Upper lobe of left lung (tissue), 4 donors: ENCODE data around the gene GNB5.

ENCODE experiments used
- EP300 ChIP-seq, 4 donors: sonication (generic); formaldehyde crosslinking; IDR thresholded peaks; one replicate each; pipeline ENCODE4 v1.5.1; 2017; ENCODE audit warnings: antibody characterized with exemption in 4 of 4, control low read depth in 2 of 4
- POLR2A ChIP-seq, 4 donors: fragments of 450-650 bp; IDR thresholded peaks; one replicate each; pipeline ENCODE4 v1.5.1; 2016 to 2017; ENCODE audit warnings: antibody characterized with exemption in 4 of 4, mild to moderate bottlenecking in 2 of 4
- POLR2AphosphoS5 ChIP-seq, 2 donors: sonication (generic); formaldehyde crosslinking; IDR thresholded peaks; one replicate each; pipeline ENCODE4 v1.5.1; 2017; ENCODE audit warnings: antibody characterized with exemption in 2 of 2
- TF ChIP-seq, protein P1 (sequence below), 6 experiments: fragments of 450-650 bp in 4 of 6; fragments of 200-600 bp in 2 of 6; sonication (generic) in 2 of 6; IDR thresholded peaks; one replicate each; pipeline ENCODE4 v1.5.1; 2016 to 2019; ENCODE audit warnings: antibody characterized with exemption in 6 of 6

DNA sequence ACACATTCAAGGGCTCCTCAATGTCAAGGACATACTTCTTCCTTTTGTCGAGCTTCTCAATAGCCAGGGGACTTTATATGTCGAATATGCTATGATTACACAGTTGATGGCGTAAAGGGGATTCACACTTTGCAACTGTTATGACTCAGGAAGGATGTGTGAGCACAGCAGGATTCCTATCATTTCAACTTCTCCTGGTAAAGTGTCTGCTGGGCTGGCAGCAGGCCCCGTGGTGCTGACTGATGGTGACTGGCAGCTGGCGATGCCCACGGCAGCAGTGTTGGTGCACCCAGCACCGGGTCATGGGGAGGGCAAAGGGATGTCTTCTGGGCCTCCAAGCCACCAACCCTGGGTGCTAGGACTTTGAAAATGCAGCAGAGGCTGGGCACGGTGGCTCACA is 44.8 kb upstream of the GNB5 start:
- TF ChIP-seq, protein P1, sequence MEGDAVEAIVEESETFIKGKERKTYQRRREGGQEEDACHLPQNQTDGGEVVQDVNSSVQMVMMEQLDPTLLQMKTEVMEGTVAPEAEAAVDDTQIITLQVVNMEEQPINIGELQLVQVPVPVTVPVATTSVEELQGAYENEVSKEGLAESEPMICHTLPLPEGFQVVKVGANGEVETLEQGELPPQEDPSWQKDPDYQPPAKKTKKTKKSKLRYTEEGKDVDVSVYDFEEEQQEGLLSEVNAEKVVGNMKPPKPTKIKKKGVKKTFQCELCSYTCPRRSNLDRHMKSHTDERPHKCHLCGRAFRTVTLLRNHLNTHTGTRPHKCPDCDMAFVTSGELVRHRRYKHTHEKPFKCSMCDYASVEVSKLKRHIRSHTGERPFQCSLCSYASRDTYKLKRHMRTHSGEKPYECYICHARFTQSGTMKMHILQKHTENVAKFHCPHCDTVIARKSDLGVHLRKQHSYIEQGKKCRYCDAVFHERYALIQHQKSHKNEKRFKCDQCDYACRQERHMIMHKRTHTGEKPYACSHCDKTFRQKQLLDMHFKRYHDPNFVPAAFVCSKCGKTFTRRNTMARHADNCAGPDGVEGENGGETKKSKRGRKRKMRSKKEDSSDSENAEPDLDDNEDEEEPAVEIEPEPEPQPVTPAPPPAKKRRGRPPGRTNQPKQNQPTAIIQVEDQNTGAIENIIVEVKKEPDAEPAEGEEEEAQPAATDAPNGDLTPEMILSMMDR (IDR thresholded peaks at IDR 0.05), result no peak
- TF ChIP-seq EP300 (IDR thresholded peaks at IDR 0.05) (no peak), POLR2A (IDR thresholded peaks at IDR 0.05) (no peak), POLR2AphosphoS5 (IDR thresholded peaks at IDR 0.05) (no peak)
